Measurements from ENCODE around the gene KREMEN1. TPM values are rescaled to one million over a fixed set of nuclear protein-coding genes. Genes with fewer than 3 reads are reported as not detected.

The KREMEN1 gene
- total RNA-seq, 1 experiment from 2014 or later, result 31.9 TPM

- Histone ChIP-seq H3K36me3 (ENCODE audit: control insufficient read depth in 1 of 2, insufficient read depth in 2 of 2, low read length in 2 of 2) (no peaks in the 10 kb centered on the region), H4K20me1 (ENCODE audit: insufficient read depth) (no peaks in the 10 kb centered on the region), H3K9me3 (ENCODE audit: control insufficient read depth in 1 of 2, insufficient read depth in 1 of 2, low read depth in 1 of 2, low read length in 2 of 2) (no peaks in the 10 kb centered on the region), H3K79me2 (ENCODE audit: insufficient read depth, low read length) (no peaks in the 10 kb centered on the region), H3K27me3 (ENCODE audit: insufficient read depth, low read length) (no peaks in the 10 kb centered on the region), H3K4me1 (ENCODE audit: control insufficient read depth in 1 of 2, insufficient read depth in 2 of 2, low read length in 2 of 2) (peaks cover 4 to 18% of the 10 kb centered on the region in 2 experiments; a peak in 3 of 4 replicates), H2AFZ (ENCODE audit: low read depth, low read length, poor library complexity, severe bottlenecking) (peak within 1 kb of the TSS; percentile 90), H3K4me2 (ENCODE audit: low read length) (peak within 1 kb of the TSS; percentile 94), H3K9ac (ENCODE audit: low read length) (peak within 1 kb of the TSS; percentile 78), H3K4me3 (replicated peaks in 1 of 2; ENCODE audit: low read depth in 1 of 2, low read length in 2 of 2) (peak within 1 kb of the TSS; percentile 63 to 82), H3K9me2 (ENCODE audit: insufficient read depth) (no peaks in the 10 kb centered on the region), H3K27ac (ENCODE audit: low read depth, low read length) (peak within 1 kb of the TSS; percentile 73; the same call in 1 of the 2 replicates)
- intact Hi-C loops (cut with micrococcal nuclease), result loop anchor here (5.0 kb wide), 1 partner anchor 152 kb away; no protein-coding TSS in a partner anchor
- ChIA-PET RAD21 (ENCODE audit: low non-redundant PET in 1 of 2, low total read pairs in 2 of 2, uncharacterized antibody in 2 of 2, unreplicated experiment in 2 of 2) (no interaction called here), POLR2A (no interaction called here), CTCF (interaction anchor here (0.8 to 1.8 kb wide), 5 partner anchors 10 to 415 kb away, joined by 3 to 6 read pairs (median 3); no protein-coding TSS in a partner anchor)
- BruUV-seq (replicated peaks), result no TSS peak
- DNase-seq (ENCODE audit: low read depth, low spot score) (no peak), ATAC-seq (peak; percentile 78)
- no peak for TF ChIP-seq TCF7L2 (IDR thresholded peaks at IDR 0.05; ENCODE audit: borderline replicate concordance, extremely low read depth, insufficient read depth, insufficient read length)
- no peak for TF ChIP-seq CEBPB (IDR thresholded peaks at IDR 0.05; ENCODE audit: low read depth)
- TF ChIP-seq CBX3 (IDR thresholded peaks at IDR 0.05; ENCODE audit: low read depth), result no peak
- no peak for TF ChIP-seq ATF3 (IDR thresholded peaks at IDR 0.05)
- TF ChIP-seq EZH2phosphoT487 (IDR thresholded peaks at IDR 0.05; ENCODE audit: borderline replicate concordance), result no peak
- no peak for TF ChIP-seq JUND (IDR thresholded peaks at IDR 0.05)
- TF ChIP-seq EGR1 (IDR thresholded peaks at IDR 0.05; ENCODE audit: low read depth), result no peak
- TF ChIP-seq YY1 (IDR thresholded peaks at IDR 0.05; ENCODE audit: extremely low read depth, insufficient replicate concordance, low read depth, low read length), result no peak
- no peak; the same call in 1 of the 2 replicates for TF ChIP-seq ELF1 (IDR thresholded peaks at IDR 0.05; ENCODE audit: borderline replicate concordance, low read depth)
- no peak for TF ChIP-seq SP1 (IDR thresholded peaks at IDR 0.05; ENCODE audit: low read depth)
- TF ChIP-seq RAD21 (IDR thresholded peaks at IDR 0.05; ENCODE audit: low read depth), result no peak
- 0 out of 6 replicates have a peak, but pooled peaks of 1 of the 3 experiments have one; percentile 11 for TF ChIP-seq CTCF (IDR thresholded peaks at IDR 0.05 in 2 of 3, conservative IDR thresholded peaks at IDR 0.05 in 1 of 3; ENCODE audit: borderline replicate concordance in 1 of 3, insufficient read depth in 1 of 3, low read depth in 2 of 3, low read length in 2 of 3)
- peak; percentile 49; the same call in 1 of the 2 replicates for TF ChIP-seq ZFX (IDR thresholded peaks at IDR 0.05)
- TF ChIP-seq REST (IDR thresholded peaks at IDR 0.05; ENCODE audit: low read depth), result no peak
- TF ChIP-seq FOSL1 (IDR thresholded peaks at IDR 0.05; ENCODE audit: low read depth), result no peak
- no peak for TF ChIP-seq SIN3A (IDR thresholded peaks at IDR 0.05; ENCODE audit: low read depth)
- TF ChIP-seq POLR2AphosphoS5 (IDR thresholded peaks at IDR 0.05; ENCODE audit: low read depth, low read length), result peak; percentile 50; the same call in 1 of the 2 replicates
- no peak for TF ChIP-seq ZBTB33 (IDR thresholded peaks at IDR 0.05; ENCODE audit: extremely low read depth, insufficient replicate concordance, low read length)
- TF ChIP-seq SRF (IDR thresholded peaks at IDR 0.05; ENCODE audit: low read depth), result no peak
These were observed 132.9 kb downstream of the KREMEN1 start, which contains the start of gene EMID1 for GRCh38 chr22:29205594-29206371. TSS of gene EMID1 (plus strand) at chr22:29205896. CDS start at chr22:29206039, 143 bp downstream.
